MCF 10A (cell line): ENCODE data around the gene FGF11. TPM values are rescaled to one million over a fixed set of nuclear protein-coding genes. Genes with fewer than 3 reads are reported as not detected.
A peak's percentile ranks its signal among the peaks of the same experiment; 100 is the strongest.

Experiments used
- BruUV-seq: library from RNA; stranded (reverse); fragments of 400-500 nt; replicated peaks from 2 replicates; lab custom pipeline; 2021; lab: Mats Ljungman, UMichigan
- CTCF ChIA-PET: fragments of 300-600 bp; sonication (Branson Sonifier 250); formaldehyde crosslinking; extraction: SDS; loops from one replicate; lab custom pipeline; 2021; ENCODE audit warnings: antibody characterized with exemption, inconsistent platforms; lab: Yijun Ruan, JAX
- POLR2A ChIA-PET: fragments of 300-600, 350-650 bp; sonication (Branson Sonifier 250); formaldehyde crosslinking; extraction: SDS; loops from one replicate; lab custom pipeline; 2020; ENCODE audit warnings: antibody characterized with exemption, inconsistent platforms; lab: Yijun Ruan, JAX
- DNase-seq: peaks from one replicate; pipeline ENCODE4 v3.0.0-alpha.2; 2018; ENCODE audit not compliant: unreplicated experiment
- H3K27ac Mint-ChIP-seq: one replicate; pipeline ENCODE4 v1.8.0; 2022; ENCODE audit warnings: mild to moderate bottlenecking, low read depth, mixed read lengths; ENCODE audit not compliant: unreplicated experiment
- H3K27me3 Mint-ChIP-seq: one replicate; pipeline ENCODE4 v1.8.0; 2022; ENCODE audit warnings: mixed read lengths; ENCODE audit not compliant: insufficient read depth, unreplicated experiment
- H3K36me3 Mint-ChIP-seq: one replicate; pipeline ENCODE4 v1.8.0; 2022; ENCODE audit warnings: mild to moderate bottlenecking, moderate library complexity, mixed read lengths; ENCODE audit not compliant: insufficient read depth, unreplicated experiment
- H3K4me1 Mint-ChIP-seq: one replicate; pipeline ENCODE4 v1.8.0; 2022; ENCODE audit warnings: mixed read lengths; ENCODE audit not compliant: insufficient read depth, unreplicated experiment
- H3K4me3 Mint-ChIP-seq: one replicate; pipeline ENCODE4 v1.8.0; 2022; ENCODE audit warnings: mild to moderate bottlenecking, moderate library complexity, mixed read lengths; ENCODE audit not compliant: unreplicated experiment
- H3K9me3 Mint-ChIP-seq: one replicate; pipeline ENCODE4 v1.8.0; 2022; ENCODE audit warnings: mixed read lengths; ENCODE audit not compliant: unreplicated experiment
- intact Hi-C: fragments of 100-400 bp; cut with micrococcal nuclease; formaldehyde crosslinking; loops from 2 replicates; pipeline ENCODE4 v1.14.1; 2022
- total RNA-seq: library from RNA; stranded (reverse); gene quantifications from 2 replicates; pipeline ENCODE4 v1.2.3, GENCODE V29; 2022
- TF ChIP-seq, protein P1 (sequence below): fragments of 200-600 bp; IDR thresholded peaks from one replicate; pipeline ENCODE4 v1.8.0; 2022; ENCODE audit warnings: antibody characterized with exemption, mild to moderate bottlenecking; ENCODE audit not compliant: unreplicated experiment

The FGF11 gene
- total RNA-seq, 1 experiment from 2014 or later = 0.84 TPM

DNA sequence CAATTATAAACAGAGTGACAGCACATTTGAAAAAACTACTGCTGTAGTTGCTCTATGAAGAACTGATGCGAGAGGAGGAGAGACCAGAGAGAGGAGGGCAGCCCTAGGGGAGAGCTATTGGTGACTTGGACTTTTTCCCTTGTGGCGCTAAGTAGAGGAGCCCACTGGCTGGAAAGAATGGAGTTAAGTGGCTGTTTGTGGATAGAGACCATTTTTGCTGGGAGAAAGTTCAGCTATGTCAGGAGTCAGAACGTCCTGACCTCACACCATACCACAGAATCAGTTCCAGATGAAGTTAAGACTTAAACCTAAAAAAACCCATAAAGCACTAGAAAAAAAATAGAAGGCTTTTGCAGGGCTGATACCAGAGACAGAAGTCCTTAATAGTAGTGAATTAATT is 46.9 kb downstream of the FGF11 start:
- CTCF ChIA-PET = interaction anchor here (0.6 to 4.0 kb wide), 12 partner anchors 12 to 202 kb away, joined by 3 to 26 read pairs (median 4); partner anchors contain the start of gene WRAP53
- Mint-ChIP-seq H3K4me1 (peaks cover 46% of the 10 kb centered on the region), H3K27ac (peak overlapping the region; percentile 77), H3K4me3 (peak overlapping the region; percentile 79), H3K36me3 (peaks cover 51% of the 10 kb centered on the region), H3K27me3 (no peaks in the 10 kb centered on the region), H3K9me3 (no peaks in the 10 kb centered on the region)
- intact Hi-C loops = no loop called here
- POLR2A ChIA-PET = interaction anchor here (0.6 to 5.1 kb wide), 22 partner anchors 8 to 900 kb away, joined by 3 to 90 read pairs (median 12); partner anchors contain the start of genes CHRNB1, FXR2, SENP3 and TMEM102
- TF ChIP-seq, protein P1, sequence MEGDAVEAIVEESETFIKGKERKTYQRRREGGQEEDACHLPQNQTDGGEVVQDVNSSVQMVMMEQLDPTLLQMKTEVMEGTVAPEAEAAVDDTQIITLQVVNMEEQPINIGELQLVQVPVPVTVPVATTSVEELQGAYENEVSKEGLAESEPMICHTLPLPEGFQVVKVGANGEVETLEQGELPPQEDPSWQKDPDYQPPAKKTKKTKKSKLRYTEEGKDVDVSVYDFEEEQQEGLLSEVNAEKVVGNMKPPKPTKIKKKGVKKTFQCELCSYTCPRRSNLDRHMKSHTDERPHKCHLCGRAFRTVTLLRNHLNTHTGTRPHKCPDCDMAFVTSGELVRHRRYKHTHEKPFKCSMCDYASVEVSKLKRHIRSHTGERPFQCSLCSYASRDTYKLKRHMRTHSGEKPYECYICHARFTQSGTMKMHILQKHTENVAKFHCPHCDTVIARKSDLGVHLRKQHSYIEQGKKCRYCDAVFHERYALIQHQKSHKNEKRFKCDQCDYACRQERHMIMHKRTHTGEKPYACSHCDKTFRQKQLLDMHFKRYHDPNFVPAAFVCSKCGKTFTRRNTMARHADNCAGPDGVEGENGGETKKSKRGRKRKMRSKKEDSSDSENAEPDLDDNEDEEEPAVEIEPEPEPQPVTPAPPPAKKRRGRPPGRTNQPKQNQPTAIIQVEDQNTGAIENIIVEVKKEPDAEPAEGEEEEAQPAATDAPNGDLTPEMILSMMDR = no peak
- BruUV-seq = no TSS peak
- no peak for DNase-seq

DNA sequence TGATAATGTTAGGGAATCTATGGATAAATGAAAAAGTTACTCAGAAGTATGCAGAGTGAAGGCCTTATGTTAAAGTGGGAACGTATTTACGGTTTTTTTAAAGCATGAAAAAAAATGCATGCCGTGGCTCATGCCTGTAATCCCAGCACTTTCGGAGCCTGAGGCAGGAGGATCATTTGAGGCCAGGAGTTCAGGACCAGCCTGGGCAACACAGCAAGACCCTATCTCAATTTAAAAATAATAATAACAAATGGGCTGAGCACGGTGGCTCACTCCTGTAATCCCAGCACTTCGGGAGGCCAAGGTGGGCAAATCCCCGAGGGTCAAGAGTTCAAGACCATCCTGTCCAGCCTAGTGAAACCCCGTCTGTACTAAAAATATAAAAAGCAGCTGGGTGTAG is 50.8 kb downstream of the FGF11 start:
- DNase-seq = no peak
- H3K4me3 Mint-ChIP-seq = no peak overlapping the region
- no peaks in the 10 kb centered on the region for H3K9me3 Mint-ChIP-seq
- intact Hi-C loops = no loop called here
- TF ChIP-seq, protein P1 = no peak
- no peak overlapping the region for H3K27ac Mint-ChIP-seq
- BruUV-seq = no TSS peak
- POLR2A ChIA-PET = interaction anchor here (0.8 to 1.4 kb wide), 2 partner anchors 15 to 248 kb away, joined by 3 read pairs; partner anchors contain the start of gene GABARAP
- H3K4me1 Mint-ChIP-seq = peaks cover 61% of the 10 kb centered on the region
- CTCF ChIA-PET = interaction anchor here (3.3 kb wide), 1 partner anchor 25 kb away, joined by 9 read pairs; no protein-coding TSS in a partner anchor
- no peaks in the 10 kb centered on the region for H3K27me3 Mint-ChIP-seq
- H3K36me3 Mint-ChIP-seq = peaks cover 51% of the 10 kb centered on the region

DNA sequence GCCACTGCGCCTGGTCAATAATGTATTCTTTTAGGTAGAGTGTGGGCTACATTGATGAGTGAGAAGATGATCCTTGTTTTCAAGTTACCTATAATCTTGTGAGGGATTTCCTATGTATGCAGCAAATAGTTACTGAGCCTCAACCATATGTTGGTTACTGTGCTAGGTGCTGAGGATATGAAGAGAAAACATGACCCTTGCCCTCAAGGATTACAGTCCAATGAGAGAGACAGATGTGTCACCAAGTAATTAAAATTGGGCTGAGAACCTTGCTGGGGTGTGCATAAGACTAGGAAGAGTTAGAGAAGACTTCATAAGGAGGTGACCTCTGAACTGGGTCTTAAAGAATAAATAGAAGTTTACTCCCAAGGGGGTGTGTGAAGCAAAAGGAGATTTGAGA is 52.3 kb downstream of the FGF11 start:
- intact Hi-C loops = no loop called here
- Mint-ChIP-seq H3K27ac (no peak overlapping the region), H3K4me1 (peaks cover 51% of the 10 kb centered on the region), H3K4me3 (no peak overlapping the region), H3K36me3 (peaks cover 53% of the 10 kb centered on the region), H3K9me3 (no peaks in the 10 kb centered on the region), H3K27me3 (no peaks in the 10 kb centered on the region)
- DNase-seq = no peak
- ChIA-PET POLR2A (interaction anchor here (1.0 to 1.4 kb wide), 2 partner anchors 7 to 249 kb away, joined by 3 read pairs; partner anchors contain the start of genes GABARAP and POLR2A), CTCF (interaction anchor here (1.1 to 3.3 kb wide), 2 partner anchors 23 to 70 kb away, joined by 4 to 9 read pairs; partner anchors contain the start of gene SENP3)
- TF ChIP-seq, protein P1 = no peak
- no TSS peak for BruUV-seq

DNA sequence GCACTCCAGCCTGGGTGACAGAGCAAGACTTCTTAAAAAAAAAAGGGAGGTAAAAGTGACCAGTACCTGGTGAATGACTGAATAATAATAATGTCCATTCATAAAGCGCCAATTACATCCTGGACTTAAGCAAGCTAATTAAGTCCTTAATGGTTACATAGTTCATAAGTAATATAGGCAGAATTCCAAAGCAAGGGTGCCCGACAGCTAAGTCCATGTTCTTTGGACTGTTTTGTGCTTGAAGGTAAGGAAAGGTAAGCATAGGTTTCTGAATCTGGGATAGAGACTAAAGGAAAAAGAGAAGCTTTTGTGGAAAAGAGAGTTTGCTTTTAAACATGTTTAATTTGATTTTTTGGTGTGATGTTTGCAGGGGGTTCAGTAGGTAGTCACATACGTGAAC is 54.6 kb downstream of the FGF11 start:
- Mint-ChIP-seq H3K36me3 (peaks cover 65% of the 10 kb centered on the region), H3K4me1 (peaks cover 35% of the 10 kb centered on the region), H3K4me3 (no peak overlapping the region), H3K27me3 (no peaks in the 10 kb centered on the region), H3K9me3 (no peaks in the 10 kb centered on the region), H3K27ac (no peak overlapping the region)
- ChIA-PET CTCF (interaction anchor here (0.6 to 1.6 kb wide), 8 partner anchors 16 to 955 kb away, joined by 3 to 6 read pairs (median 4); no protein-coding TSS in a partner anchor), POLR2A (interaction anchor here (0.6 to 1.3 kb wide), 3 partner anchors 9 to 23 kb away, joined by 3 to 4 read pairs (median 3); no protein-coding TSS in a partner anchor)
- TF ChIP-seq, protein P1 = no peak
- intact Hi-C loops = no loop called here
- no TSS peak for BruUV-seq
- DNase-seq = no peak

Other genes with a start within 250 kb of the FGF11 start
- 7.6 TPM in 2 replicates for gene DLG4, start 219.7 kb upstream of the FGF11 start, total RNA-seq
- gene ACADVL, start 219.6 kb upstream of the FGF11 start, total RNA-seq = 387 and 413 TPM in 2 replicates
- 34.9 and 37.4 TPM in 2 replicates for gene DVL2, start 205.0 kb upstream of the FGF11 start, total RNA-seq
- gene PHF23, start 200.1 kb upstream of the FGF11 start, total RNA-seq = 41.8 and 47.1 TPM in 2 replicates
- gene GABARAP, start 197.1 kb upstream of the FGF11 start, total RNA-seq = 226 and 294 TPM in 2 replicates
- gene CTDNEP1, start 187.8 kb upstream of the FGF11 start, total RNA-seq = 145 and 148 TPM in 2 replicates
- gene ELP5, start 187.3 kb upstream of the FGF11 start, total RNA-seq = 81.0 and 91.3 TPM in 2 replicates
- gene CLDN7, start 177.0 kb upstream of the FGF11 start, total RNA-seq = 20.8 and 23.9 TPM in 2 replicates
- not detected in 2 replicates for gene SLC2A4, start 157.8 kb upstream of the FGF11 start, total RNA-seq
- 0.40 and 0.44 TPM in 2 replicates for gene YBX2, start 144.9 kb upstream of the FGF11 start, total RNA-seq
- 1,142 and 1,190 TPM in 2 replicates for gene EIF5A, start 131.9 kb upstream of the FGF11 start, total RNA-seq
- 29.4 and 49.8 TPM in 2 replicates for gene GPS2, start 124.2 kb upstream of the FGF11 start, total RNA-seq
- gene NEURL4, start 110.2 kb upstream of the FGF11 start, total RNA-seq = 36.9 and 39.3 TPM in 2 replicates
- gene ACAP1, start 103.0 kb upstream of the FGF11 start, total RNA-seq = 4.4 and 4.9 TPM in 2 replicates
- gene KCTD11, start 87.3 kb upstream of the FGF11 start, total RNA-seq = 9.2 and 10.1 TPM in 2 replicates
- not detected in 2 replicates for gene TMEM95, start 84.4 kb upstream of the FGF11 start, total RNA-seq
- 6.4 and 8.0 TPM in 2 replicates for gene TNK1, start 58.4 kb upstream of the FGF11 start, total RNA-seq
- gene PLSCR3, start 45.0 kb upstream of the FGF11 start, total RNA-seq = 53.8 and 59.0 TPM in 2 replicates
- 35.2 and 42.9 TPM in 2 replicates for gene TMEM256, start 35.4 kb upstream of the FGF11 start, total RNA-seq
- 6.7 and 9.0 TPM in 2 replicates for gene NLGN2, start 31.7 kb upstream of the FGF11 start, total RNA-seq
- not detected in 2 replicates for gene SPEM1, start 19.2 kb upstream of the FGF11 start, total RNA-seq
- not detected in 2 replicates for gene SPEM2, start 13.9 kb upstream of the FGF11 start, total RNA-seq
- gene SPEM3, start 10.7 kb upstream of the FGF11 start, total RNA-seq = not detected in 2 replicates
- gene TMEM102, start 4.1 kb upstream of the FGF11 start, total RNA-seq = 6.1 and 6.3 TPM in 2 replicates
- 3.3 and 7.8 TPM in 2 replicates for gene CHRNB1, start 5.5 kb downstream of the FGF11 start, total RNA-seq
- gene ZBTB4, start 40.1 kb downstream of the FGF11 start, total RNA-seq = 26.3 and 29.1 TPM in 2 replicates
- not detected in 2 replicates for gene SLC35G6, start 41.9 kb downstream of the FGF11 start, total RNA-seq
- gene POLR2A, start 44.9 kb downstream of the FGF11 start, total RNA-seq = 89.6 and 107 TPM in 2 replicates
- gene TNFSF12, start 109.5 kb downstream of the FGF11 start, total RNA-seq = 3.5 and 3.9 TPM in 2 replicates
- gene TNFSF13, start 119.2 kb downstream of the FGF11 start, total RNA-seq = 6.3 and 10.8 TPM in 2 replicates
- gene SENP3, start 122.4 kb downstream of the FGF11 start, total RNA-seq = 66.9 and 67.3 TPM in 2 replicates
- gene CD68, start 140.1 kb downstream of the FGF11 start, total RNA-seq = 6.9 and 10.6 TPM in 2 replicates
- 52.0 and 56.5 TPM in 2 replicates for gene MPDU1, start 144.3 kb downstream of the FGF11 start, total RNA-seq
- gene SOX15, start 150.6 kb downstream of the FGF11 start, total RNA-seq = 32.6 and 34.4 TPM in 2 replicates
- gene FXR2, start 175.4 kb downstream of the FGF11 start, total RNA-seq = 60.7 and 65.1 TPM in 2 replicates
- gene SAT2, start 188.3 kb downstream of the FGF11 start, total RNA-seq = 66.8 and 82.7 TPM in 2 replicates
- 0.35 and 1.1 TPM in 2 replicates for gene SHBG, start 190.6 kb downstream of the FGF11 start, total RNA-seq
- gene ATP1B2, start 211.4 kb downstream of the FGF11 start, total RNA-seq = not detected in 2 replicates
- gene TP53, start 248.0 kb downstream of the FGF11 start, total RNA-seq = 131 and 181 TPM in 2 replicates
- 10.7 and 11.7 TPM in 2 replicates for gene WRAP53, start 249.0 kb downstream of the FGF11 start, total RNA-seq